Osteocyte (in vitro differentiated cells): Measurements from ENCODE around the gene ST3GAL6. TPM values are rescaled to one million over a fixed set of nuclear protein-coding genes. Genes with fewer than 3 reads are reported as not detected.

Experiments
- DNase-seq: peaks from one replicate; pipeline ENCODE4 v3.0.0; 2021; ENCODE audit warnings: mixed read lengths; ENCODE audit not compliant: unreplicated experiment; ENCODE audit errors: extremely low spot score
- H3K27ac Mint-ChIP-seq: one replicate; pipeline ENCODE4 v1.8.0; 2021; ENCODE audit warnings: mild to moderate bottlenecking, mixed read lengths; ENCODE audit not compliant: unreplicated experiment
- H3K27me3 Mint-ChIP-seq: one replicate; pipeline ENCODE4 v1.8.0; 2021; ENCODE audit warnings: mixed read lengths; ENCODE audit not compliant: unreplicated experiment
- H3K36me3 Mint-ChIP-seq: one replicate; pipeline ENCODE4 v1.8.0; 2021; ENCODE audit warnings: mixed read lengths; ENCODE audit not compliant: unreplicated experiment
- H3K4me1 Mint-ChIP-seq: one replicate; pipeline ENCODE4 v1.8.0; 2021; ENCODE audit warnings: mixed read lengths; ENCODE audit not compliant: unreplicated experiment
- H3K4me3 Mint-ChIP-seq: one replicate; pipeline ENCODE4 v1.8.0; 2021; ENCODE audit warnings: mild to moderate bottlenecking, moderate library complexity, mixed read lengths; ENCODE audit not compliant: unreplicated experiment
- H3K9me3 Mint-ChIP-seq: one replicate; pipeline ENCODE4 v1.8.0; 2021; ENCODE audit warnings: mixed read lengths; ENCODE audit not compliant: unreplicated experiment
- CTCF ChIP-seq: fragments of 200-600 bp; sonication (generic); IDR thresholded peaks from 2 replicates; pipeline ENCODE4 v1.5.0; 2021; ENCODE audit warnings: antibody characterized with exemption, mild to moderate bottlenecking, moderate library complexity
- total RNA-seq: library from RNA; stranded (reverse); gene quantifications from 2 replicates; pipeline ENCODE4 v1.2.1, GENCODE V29; 2021

Gene ST3GAL6
- total RNA-seq, 1 donor from 2014 or later: 8.0 TPM

- no peak overlapping the region for H3K27ac Mint-ChIP-seq
- no peaks in the 10 kb centered on the region for H3K9me3 Mint-ChIP-seq
- no peaks in the 10 kb centered on the region for H3K36me3 Mint-ChIP-seq
- H3K4me3 Mint-ChIP-seq: no peak overlapping the region
- no peak for DNase-seq
- H3K27me3 Mint-ChIP-seq: peaks cover 5% of the 10 kb centered on the region
- TF ChIP-seq CTCF: no peak
- peaks cover 3% of the 10 kb centered on the region for H3K4me1 Mint-ChIP-seq
Measured at GRCh38 chr3:98763819-98764418, 779 bp downstream of the ST3GAL6 start.

GRCh38 chr3:98764472-98764884, 1.3 kb downstream of the ST3GAL6 start:
- H3K36me3 Mint-ChIP-seq: no peaks in the 10 kb centered on the region
- peaks cover 5% of the 10 kb centered on the region for H3K27me3 Mint-ChIP-seq
- no peak overlapping the region for H3K27ac Mint-ChIP-seq
- no peak for DNase-seq
- TF ChIP-seq CTCF: no peak
- H3K9me3 Mint-ChIP-seq: no peaks in the 10 kb centered on the region
- peaks cover 6% of the 10 kb centered on the region for H3K4me1 Mint-ChIP-seq
- no peak overlapping the region for H3K4me3 Mint-ChIP-seq

- TF ChIP-seq CTCF: no peak
- H3K9me3 Mint-ChIP-seq: no peaks in the 10 kb centered on the region
- DNase-seq: no peak
- H3K4me3 Mint-ChIP-seq: no peak overlapping the region
- peaks cover 6% of the 10 kb centered on the region for H3K4me1 Mint-ChIP-seq
- H3K27ac Mint-ChIP-seq: no peak overlapping the region
- peaks cover 2% of the 10 kb centered on the region for H3K27me3 Mint-ChIP-seq
- H3K36me3 Mint-ChIP-seq: no peaks in the 10 kb centered on the region
Measured at GRCh38 chr3:98765721-98766120, 2.6 kb downstream of the ST3GAL6 start.

- no peak overlapping the region for H3K27ac Mint-ChIP-seq
- H3K4me1 Mint-ChIP-seq: peaks cover 6% of the 10 kb centered on the region
- peaks cover 2% of the 10 kb centered on the region for H3K27me3 Mint-ChIP-seq
- no peaks in the 10 kb centered on the region for H3K36me3 Mint-ChIP-seq
- no peak for DNase-seq
- H3K9me3 Mint-ChIP-seq: no peaks in the 10 kb centered on the region
- H3K4me3 Mint-ChIP-seq: no peak overlapping the region
- TF ChIP-seq CTCF: no peak
Measured at GRCh38 chr3:98766924-98767323, 3.8 kb downstream of the ST3GAL6 start.

DNA sequence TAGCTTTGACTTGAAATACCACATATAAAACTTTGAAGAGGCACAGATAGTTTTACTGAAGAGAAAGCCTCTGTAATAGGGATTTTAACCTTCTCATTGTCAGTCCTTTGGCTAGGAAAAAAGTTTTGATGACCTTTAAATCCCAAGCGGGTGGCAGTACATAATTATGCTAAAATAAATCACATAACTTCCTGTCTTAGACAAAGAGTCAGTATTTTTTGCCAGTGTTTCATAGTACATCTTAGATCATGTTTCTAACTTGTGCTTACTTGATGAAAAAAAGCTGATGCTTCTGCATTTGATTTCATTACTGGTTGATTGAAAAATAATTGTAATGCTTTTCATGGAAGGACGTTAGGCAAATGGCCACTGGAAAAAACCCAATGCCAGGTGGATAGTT, 5.8 kb downstream of the ST3GAL6 start:
- Mint-ChIP-seq H3K9me3 (no peaks in the 10 kb centered on the region), H3K27me3 (no peaks in the 10 kb centered on the region), H3K4me1 (peaks cover 6% of the 10 kb centered on the region), H3K27ac (no peak overlapping the region), H3K36me3 (no peaks in the 10 kb centered on the region), H3K4me3 (no peak overlapping the region)
- no peak for TF ChIP-seq CTCF
- no peak for DNase-seq
